Right lung (tissue), 5 donors: Measurements from ENCODE around the gene GABBR2. TPM values are rescaled to one million over a fixed set of nuclear protein-coding genes. Genes with fewer than 3 reads are reported as not detected.

ENCODE experiments used
- DNase-seq, 2 donors: peaks; one replicate each; pipeline ENCODE4 v3.0.0-alpha.2; 2013
- polyA plus RNA-seq, 5 donors: library from polyadenylated mRNA; unstranded; fragments of 120-200 nt; gene quantifications; one replicate each; pipeline versions ENCODE4 v1.2.1 to v1.2.3, GENCODE V29; 2013; ENCODE audit warnings: inconsistent platforms in 1 of 5, low replicate concordance in 1 of 5; ENCODE audit not compliant: insufficient read length in 5 of 5, insufficient read depth in 1 of 5

GABBR2 gene
- polyA plus RNA-seq, 5 donors, result 0.48 to 1.4 (median 0.99) TPM

GRCh38 chr9:98634685-98635336 lies 73.9 kb downstream of the GABBR2 start:
- DNase-seq, result no peak

GRCh38 chr9:98632839-98633238 lies 75.9 kb downstream of the GABBR2 start:
- DNase-seq, result no peak

GRCh38 chr9:98627296-98627695 lies 81.4 kb downstream of the GABBR2 start:
- DNase-seq, result no peak

GRCh38 chr9:98625728-98626127 lies 83.0 kb downstream of the GABBR2 start:
- no peak for DNase-seq

GRCh38 chr9:98619788-98620187 lies 88.9 kb downstream of the GABBR2 start:
- DNase-seq, result no peak

- DNase-seq, result no peak
Measured at GRCh38 chr9:98615633-98616032, 93.1 kb downstream of the GABBR2 start.

GRCh38 chr9:98614941-98615340 lies 93.8 kb downstream of the GABBR2 start:
- DNase-seq, result no peak

- DNase-seq, result peak; percentile 50 to 51
Measured at GRCh38 chr9:98612061-98612752, 96.5 kb downstream of the GABBR2 start.

- DNase-seq, result no peak
Measured at GRCh38 chr9:98611319-98611718, 97.4 kb downstream of the GABBR2 start.

- no peak for DNase-seq
Measured at GRCh38 chr9:98610711-98611110, 98.0 kb downstream of the GABBR2 start.

GRCh38 chr9:98610211-98610610 lies 98.5 kb downstream of the GABBR2 start:
- DNase-seq, result peak in 1 of 2 donors; percentile 17

GRCh38 chr9:98609646-98610045 lies 99.1 kb downstream of the GABBR2 start:
- DNase-seq, result no peak

GRCh38 chr9:98607787-98608186 lies 100.9 kb downstream of the GABBR2 start:
- DNase-seq, result no peak

- DNase-seq, result no peak
Measured at GRCh38 chr9:98607152-98607551, 101.6 kb downstream of the GABBR2 start.

- DNase-seq, result no peak
Measured at GRCh38 chr9:98606730-98607129, 102.0 kb downstream of the GABBR2 start.

GRCh38 chr9:98605116-98605515 lies 103.6 kb downstream of the GABBR2 start:
- DNase-seq, result no peak

- no peak for DNase-seq
Measured at GRCh38 chr9:98603821-98604383, 104.8 kb downstream of the GABBR2 start.

GRCh38 chr9:98602839-98603500 lies 105.8 kb downstream of the GABBR2 start:
- no peak for DNase-seq

- DNase-seq, result no peak
Measured at GRCh38 chr9:98600631-98601030, 108.1 kb downstream of the GABBR2 start.

- no peak for DNase-seq
Measured at GRCh38 chr9:98599566-98600216, 109.0 kb downstream of the GABBR2 start.

GRCh38 chr9:98598861-98599260 lies 109.9 kb downstream of the GABBR2 start:
- DNase-seq, result no peak

GRCh38 chr9:98597236-98597771 lies 111.4 kb downstream of the GABBR2 start:
- DNase-seq, result no peak
